SK-N-SH (cell line): ENCODE results near the gene EIF4E1B.

Source experiments
- EP300 ChIP-seq, 2 experiments: IDR thresholded peaks; 2 replicates each; pipeline versions ENCODE4 v1.4.0 to v1.6.1; 2012; ENCODE audit warnings: borderline replicate concordance in 1 of 2, low read depth in 1 of 2, low read length in 1 of 2
- GATA2 ChIP-seq: sonication (generic); formaldehyde crosslinking; IDR thresholded peaks from 2 replicates; pipeline ENCODE4 v1.5.0; 2020; ENCODE audit warnings: mild to moderate bottlenecking, missing genetic modification reagents
- POLR2AphosphoS5 ChIP-seq: IDR thresholded peaks from 2 replicates; pipeline ENCODE4 v1.6.1; 2012; ENCODE audit warnings: low read depth, low read length
- RFX5 ChIP-seq: IDR thresholded peaks from 2 replicates; pipeline ENCODE4 v1.6.1; 2012; ENCODE audit warnings: mild to moderate bottlenecking, improper control_type of control experiment, low read length
- TCF12 ChIP-seq: IDR thresholded peaks from 2 replicates; pipeline ENCODE4 v1.4.0; 2012
- TEAD4 ChIP-seq: IDR thresholded peaks from 2 replicates; pipeline ENCODE4 v1.4.0; 2012; ENCODE audit warnings: mild to moderate bottlenecking, borderline replicate concordance; ENCODE audit not compliant: insufficient read depth
- YY1 ChIP-seq: IDR thresholded peaks from 2 replicates; pipeline ENCODE4 v1.4.0; 2012; ENCODE audit warnings: low read depth, mild to moderate bottlenecking
- TF ChIP-seq, protein P1 (sequence below): fragments of 150-350 bp; IDR thresholded peaks from 2 replicates; pipeline ENCODE4 v1.6.1; 2016; ENCODE audit warnings: mild to moderate bottlenecking, low read depth, low read length
- TF ChIP-seq, protein P2 (sequence below): fragments of 200-600 bp; sonication (generic); IDR thresholded peaks from 2 replicates; pipeline ENCODE4 v1.6.1; 2017; ENCODE audit warnings: antibody characterized with exemption, mild to moderate bottlenecking, moderate library complexity
- TF ChIP-seq, protein P3 (sequence below): fragments of 150-350 bp; IDR thresholded peaks from 2 replicates; pipeline ENCODE4 v1.6.1; 2017; ENCODE audit warnings: antibody characterized with exemption, low read length, low read depth, borderline replicate concordance
- TF ChIP-seq, protein P4 (sequence below): IDR thresholded peaks from 2 replicates; pipeline ENCODE4 v1.6.1; 2012; ENCODE audit warnings: mild to moderate bottlenecking, low read depth, low read length, moderate library complexity
- TF ChIP-seq, protein P5 (sequence below): IDR thresholded peaks from 2 replicates; pipeline ENCODE4 v1.4.0; 2012; ENCODE audit warnings: low read depth, borderline replicate concordance
- TF ChIP-seq, protein P6 (sequence below): IDR thresholded peaks from 2 replicates; pipeline ENCODE4; 2012

DNA sequence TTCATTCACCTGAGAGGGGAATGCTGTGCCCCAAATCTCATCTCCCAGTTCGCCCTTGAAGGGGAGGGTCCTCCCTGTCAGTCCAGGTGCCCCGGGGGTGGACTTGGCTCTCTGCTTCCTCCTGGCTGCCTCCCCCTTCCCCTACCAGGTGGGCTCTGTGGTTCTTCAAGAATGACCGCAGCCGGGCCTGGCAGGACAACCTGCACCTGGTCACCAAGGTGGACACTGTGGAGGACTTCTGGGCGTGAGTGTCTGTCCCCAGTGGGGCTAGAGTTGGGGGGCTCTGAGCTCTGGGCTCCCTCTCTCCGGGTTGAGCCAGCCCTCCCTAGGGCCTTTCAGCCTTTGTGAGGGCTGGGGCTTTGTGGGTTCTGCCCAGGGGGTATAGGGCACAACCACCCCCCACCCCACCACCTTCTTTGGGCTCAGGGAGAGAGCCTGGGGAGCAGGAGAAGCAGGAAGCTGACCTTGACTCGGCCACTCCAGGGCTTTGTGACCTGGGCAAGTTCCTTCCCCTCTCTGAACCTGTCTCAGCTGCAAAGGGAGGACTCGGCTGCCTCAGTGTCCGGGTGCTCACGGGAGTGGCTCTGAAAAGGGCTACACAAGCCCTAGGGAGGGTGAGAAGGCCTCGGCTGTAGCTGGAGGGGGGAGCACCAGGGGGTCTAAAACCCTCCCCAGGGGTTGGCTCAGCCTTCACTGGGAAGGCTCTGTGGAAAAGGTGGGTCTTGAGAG is 13.2 kb downstream of the EIF4E1B start:
- TF ChIP-seq, protein P1, sequence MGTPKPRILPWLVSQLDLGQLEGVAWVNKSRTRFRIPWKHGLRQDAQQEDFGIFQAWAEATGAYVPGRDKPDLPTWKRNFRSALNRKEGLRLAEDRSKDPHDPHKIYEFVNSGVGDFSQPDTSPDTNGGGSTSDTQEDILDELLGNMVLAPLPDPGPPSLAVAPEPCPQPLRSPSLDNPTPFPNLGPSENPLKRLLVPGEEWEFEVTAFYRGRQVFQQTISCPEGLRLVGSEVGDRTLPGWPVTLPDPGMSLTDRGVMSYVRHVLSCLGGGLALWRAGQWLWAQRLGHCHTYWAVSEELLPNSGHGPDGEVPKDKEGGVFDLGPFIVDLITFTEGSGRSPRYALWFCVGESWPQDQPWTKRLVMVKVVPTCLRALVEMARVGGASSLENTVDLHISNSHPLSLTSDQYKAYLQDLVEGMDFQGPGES = no peak
- no peak for TF ChIP-seq POLR2AphosphoS5
- TF ChIP-seq RFX5 = no peak
- TF ChIP-seq, protein P2, sequence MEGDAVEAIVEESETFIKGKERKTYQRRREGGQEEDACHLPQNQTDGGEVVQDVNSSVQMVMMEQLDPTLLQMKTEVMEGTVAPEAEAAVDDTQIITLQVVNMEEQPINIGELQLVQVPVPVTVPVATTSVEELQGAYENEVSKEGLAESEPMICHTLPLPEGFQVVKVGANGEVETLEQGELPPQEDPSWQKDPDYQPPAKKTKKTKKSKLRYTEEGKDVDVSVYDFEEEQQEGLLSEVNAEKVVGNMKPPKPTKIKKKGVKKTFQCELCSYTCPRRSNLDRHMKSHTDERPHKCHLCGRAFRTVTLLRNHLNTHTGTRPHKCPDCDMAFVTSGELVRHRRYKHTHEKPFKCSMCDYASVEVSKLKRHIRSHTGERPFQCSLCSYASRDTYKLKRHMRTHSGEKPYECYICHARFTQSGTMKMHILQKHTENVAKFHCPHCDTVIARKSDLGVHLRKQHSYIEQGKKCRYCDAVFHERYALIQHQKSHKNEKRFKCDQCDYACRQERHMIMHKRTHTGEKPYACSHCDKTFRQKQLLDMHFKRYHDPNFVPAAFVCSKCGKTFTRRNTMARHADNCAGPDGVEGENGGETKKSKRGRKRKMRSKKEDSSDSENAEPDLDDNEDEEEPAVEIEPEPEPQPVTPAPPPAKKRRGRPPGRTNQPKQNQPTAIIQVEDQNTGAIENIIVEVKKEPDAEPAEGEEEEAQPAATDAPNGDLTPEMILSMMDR = no peak
- TF ChIP-seq EP300 (IDR thresholded peaks at IDR 0.05; ENCODE audit: borderline replicate concordance in 1 of 2, low read depth in 1 of 2, low read length in 1 of 2) = no peak
- TF ChIP-seq, protein P3, sequence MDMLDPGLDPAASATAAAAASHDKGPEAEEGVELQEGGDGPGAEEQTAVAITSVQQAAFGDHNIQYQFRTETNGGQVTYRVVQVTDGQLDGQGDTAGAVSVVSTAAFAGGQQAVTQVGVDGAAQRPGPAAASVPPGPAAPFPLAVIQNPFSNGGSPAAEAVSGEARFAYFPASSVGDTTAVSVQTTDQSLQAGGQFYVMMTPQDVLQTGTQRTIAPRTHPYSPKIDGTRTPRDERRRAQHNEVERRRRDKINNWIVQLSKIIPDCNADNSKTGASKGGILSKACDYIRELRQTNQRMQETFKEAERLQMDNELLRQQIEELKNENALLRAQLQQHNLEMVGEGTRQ = no peak
- TF ChIP-seq YY1 = no peak
- no peak for TF ChIP-seq TCF12
- TF ChIP-seq, protein P4, sequence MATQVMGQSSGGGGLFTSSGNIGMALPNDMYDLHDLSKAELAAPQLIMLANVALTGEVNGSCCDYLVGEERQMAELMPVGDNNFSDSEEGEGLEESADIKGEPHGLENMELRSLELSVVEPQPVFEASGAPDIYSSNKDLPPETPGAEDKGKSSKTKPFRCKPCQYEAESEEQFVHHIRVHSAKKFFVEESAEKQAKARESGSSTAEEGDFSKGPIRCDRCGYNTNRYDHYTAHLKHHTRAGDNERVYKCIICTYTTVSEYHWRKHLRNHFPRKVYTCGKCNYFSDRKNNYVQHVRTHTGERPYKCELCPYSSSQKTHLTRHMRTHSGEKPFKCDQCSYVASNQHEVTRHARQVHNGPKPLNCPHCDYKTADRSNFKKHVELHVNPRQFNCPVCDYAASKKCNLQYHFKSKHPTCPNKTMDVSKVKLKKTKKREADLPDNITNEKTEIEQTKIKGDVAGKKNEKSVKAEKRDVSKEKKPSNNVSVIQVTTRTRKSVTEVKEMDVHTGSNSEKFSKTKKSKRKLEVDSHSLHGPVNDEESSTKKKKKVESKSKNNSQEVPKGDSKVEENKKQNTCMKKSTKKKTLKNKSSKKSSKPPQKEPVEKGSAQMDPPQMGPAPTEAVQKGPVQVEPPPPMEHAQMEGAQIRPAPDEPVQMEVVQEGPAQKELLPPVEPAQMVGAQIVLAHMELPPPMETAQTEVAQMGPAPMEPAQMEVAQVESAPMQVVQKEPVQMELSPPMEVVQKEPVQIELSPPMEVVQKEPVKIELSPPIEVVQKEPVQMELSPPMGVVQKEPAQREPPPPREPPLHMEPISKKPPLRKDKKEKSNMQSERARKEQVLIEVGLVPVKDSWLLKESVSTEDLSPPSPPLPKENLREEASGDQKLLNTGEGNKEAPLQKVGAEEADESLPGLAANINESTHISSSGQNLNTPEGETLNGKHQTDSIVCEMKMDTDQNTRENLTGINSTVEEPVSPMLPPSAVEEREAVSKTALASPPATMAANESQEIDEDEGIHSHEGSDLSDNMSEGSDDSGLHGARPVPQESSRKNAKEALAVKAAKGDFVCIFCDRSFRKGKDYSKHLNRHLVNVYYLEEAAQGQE = no peak
- TF ChIP-seq, protein P5, sequence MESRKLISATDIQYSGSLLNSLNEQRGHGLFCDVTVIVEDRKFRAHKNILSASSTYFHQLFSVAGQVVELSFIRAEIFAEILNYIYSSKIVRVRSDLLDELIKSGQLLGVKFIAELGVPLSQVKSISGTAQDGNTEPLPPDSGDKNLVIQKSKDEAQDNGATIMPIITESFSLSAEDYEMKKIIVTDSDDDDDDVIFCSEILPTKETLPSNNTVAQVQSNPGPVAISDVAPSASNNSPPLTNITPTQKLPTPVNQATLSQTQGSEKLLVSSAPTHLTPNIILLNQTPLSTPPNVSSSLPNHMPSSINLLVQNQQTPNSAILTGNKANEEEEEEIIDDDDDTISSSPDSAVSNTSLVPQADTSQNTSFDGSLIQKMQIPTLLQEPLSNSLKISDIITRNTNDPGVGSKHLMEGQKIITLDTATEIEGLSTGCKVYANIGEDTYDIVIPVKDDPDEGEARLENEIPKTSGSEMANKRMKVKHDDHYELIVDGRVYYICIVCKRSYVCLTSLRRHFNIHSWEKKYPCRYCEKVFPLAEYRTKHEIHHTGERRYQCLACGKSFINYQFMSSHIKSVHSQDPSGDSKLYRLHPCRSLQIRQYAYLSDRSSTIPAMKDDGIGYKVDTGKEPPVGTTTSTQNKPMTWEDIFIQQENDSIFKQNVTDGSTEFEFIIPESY = no peak
- no peak for TF ChIP-seq GATA2 (CRISPR knock-in tag)
- TF ChIP-seq, protein P6, sequence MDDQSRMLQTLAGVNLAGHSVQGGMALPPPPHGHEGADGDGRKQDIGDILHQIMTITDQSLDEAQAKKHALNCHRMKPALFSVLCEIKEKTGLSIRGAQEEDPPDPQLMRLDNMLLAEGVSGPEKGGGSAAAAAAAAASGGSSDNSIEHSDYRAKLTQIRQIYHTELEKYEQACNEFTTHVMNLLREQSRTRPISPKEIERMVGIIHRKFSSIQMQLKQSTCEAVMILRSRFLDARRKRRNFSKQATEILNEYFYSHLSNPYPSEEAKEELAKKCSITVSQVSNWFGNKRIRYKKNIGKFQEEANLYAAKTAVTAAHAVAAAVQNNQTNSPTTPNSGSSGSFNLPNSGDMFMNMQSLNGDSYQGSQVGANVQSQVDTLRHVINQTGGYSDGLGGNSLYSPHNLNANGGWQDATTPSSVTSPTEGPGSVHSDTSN = no peak
- no peak for TF ChIP-seq TEAD4
